ENCODE results near the gene TEAD1.

The TEAD1 gene

GRCh38 chr11:12695221-12695794, 21.1 kb downstream of the TEAD1 start:
- Histone ChIP-seq H3K4me1 (peaks cover 44% of the 10 kb centered on the region), H3K4me3 (ENCODE audit: low read depth, low read length) (no peak overlapping the region), H3K9me3 (no peaks in the 10 kb centered on the region), H3K27me3 (no peaks in the 10 kb centered on the region), H3K36me3 (no peaks in the 10 kb centered on the region; the same call in 1 of the 2 replicates)
- no peak for DNase-seq
- no peak for TF ChIP-seq CTCF (IDR thresholded peaks at IDR 0.05; ENCODE audit: low read depth, low read length)

DNA sequence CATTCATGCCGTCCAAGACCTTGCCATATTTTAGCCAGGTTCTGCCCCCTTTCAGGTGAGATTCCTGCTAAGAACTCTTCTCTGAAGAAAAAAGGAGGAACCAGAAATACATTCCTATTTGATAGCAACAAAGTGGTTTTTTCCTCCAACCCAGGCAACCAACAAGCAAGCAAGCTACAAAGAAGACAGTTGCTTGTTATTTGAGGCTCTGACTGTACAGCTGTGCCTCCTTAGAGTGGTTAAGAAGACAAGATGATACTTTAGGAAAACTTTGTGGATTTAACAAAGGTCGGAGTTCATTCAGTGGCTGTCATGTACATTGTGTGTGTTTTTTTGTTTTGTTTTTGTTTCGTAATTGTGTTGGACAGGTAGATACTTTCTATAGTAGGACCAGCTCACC, 21.7 kb downstream of the TEAD1 start:
- no peak for TF ChIP-seq CTCF (IDR thresholded peaks at IDR 0.05; ENCODE audit: low read depth, low read length)
- no peak for DNase-seq
- no peaks in the 10 kb centered on the region; the same call in 1 of the 2 replicates for H3K36me3 ChIP-seq
- no peaks in the 10 kb centered on the region for H3K27me3 ChIP-seq
- H3K4me1 ChIP-seq = peaks cover 41% of the 10 kb centered on the region
- H3K4me3 ChIP-seq (ENCODE audit: low read depth, low read length) = no peak overlapping the region
- no peaks in the 10 kb centered on the region for H3K9me3 ChIP-seq

- no peak overlapping the region for H3K4me3 ChIP-seq (ENCODE audit: low read depth, low read length)
- H3K9me3 ChIP-seq = no peaks in the 10 kb centered on the region
- no peaks in the 10 kb centered on the region for H3K27me3 ChIP-seq
- no peaks in the 10 kb centered on the region; the same call in none of the 2 replicates for H3K36me3 ChIP-seq
- H3K4me1 ChIP-seq = peaks cover 34% of the 10 kb centered on the region
- no peak for DNase-seq
- no peak for TF ChIP-seq CTCF (IDR thresholded peaks at IDR 0.05; ENCODE audit: low read depth, low read length)
Measured at GRCh38 chr11:12696911-12697581, 22.8 kb downstream of the TEAD1 start.

GRCh38 chr11:12698048-12698447, 23.8 kb downstream of the TEAD1 start:
- Histone ChIP-seq H3K36me3 (no peaks in the 10 kb centered on the region; the same call in none of the 2 replicates), H3K4me1 (peaks cover 34% of the 10 kb centered on the region), H3K4me3 (ENCODE audit: low read depth, low read length) (no peak overlapping the region), H3K9me3 (no peaks in the 10 kb centered on the region), H3K27me3 (no peaks in the 10 kb centered on the region)
- no peak for DNase-seq
- no peak for TF ChIP-seq CTCF (IDR thresholded peaks at IDR 0.05; ENCODE audit: low read depth, low read length)

- DNase-seq = peak; percentile 42
- H3K4me1 ChIP-seq = peaks cover 12% of the 10 kb centered on the region
- H3K9me3 ChIP-seq = no peaks in the 10 kb centered on the region
- no peak for TF ChIP-seq CTCF (IDR thresholded peaks at IDR 0.05; ENCODE audit: low read depth, low read length)
- H3K36me3 ChIP-seq = no peaks in the 10 kb centered on the region; the same call in 1 of the 2 replicates
- H3K4me3 ChIP-seq (ENCODE audit: low read depth, low read length) = no peak overlapping the region
- no peaks in the 10 kb centered on the region for H3K27me3 ChIP-seq
Measured at GRCh38 chr11:12701811-12702592, 27.8 kb downstream of the TEAD1 start.

Data from BE2C (cell line).